HG03521 (cell line): ENCODE measurements around the gene SKIDA1.
A peak's percentile ranks its signal among the peaks of the same experiment; 100 is the strongest.

Experiments used
- ATAC-seq: cut with Tn5 transposase; IDR thresholded peaks from one replicate; pipeline ENCODE4 v1.9.1; 2021; ENCODE audit warnings: mild to moderate bottlenecking, moderate library complexity; ENCODE audit not compliant: unreplicated experiment

SKIDA1 gene

DNA sequence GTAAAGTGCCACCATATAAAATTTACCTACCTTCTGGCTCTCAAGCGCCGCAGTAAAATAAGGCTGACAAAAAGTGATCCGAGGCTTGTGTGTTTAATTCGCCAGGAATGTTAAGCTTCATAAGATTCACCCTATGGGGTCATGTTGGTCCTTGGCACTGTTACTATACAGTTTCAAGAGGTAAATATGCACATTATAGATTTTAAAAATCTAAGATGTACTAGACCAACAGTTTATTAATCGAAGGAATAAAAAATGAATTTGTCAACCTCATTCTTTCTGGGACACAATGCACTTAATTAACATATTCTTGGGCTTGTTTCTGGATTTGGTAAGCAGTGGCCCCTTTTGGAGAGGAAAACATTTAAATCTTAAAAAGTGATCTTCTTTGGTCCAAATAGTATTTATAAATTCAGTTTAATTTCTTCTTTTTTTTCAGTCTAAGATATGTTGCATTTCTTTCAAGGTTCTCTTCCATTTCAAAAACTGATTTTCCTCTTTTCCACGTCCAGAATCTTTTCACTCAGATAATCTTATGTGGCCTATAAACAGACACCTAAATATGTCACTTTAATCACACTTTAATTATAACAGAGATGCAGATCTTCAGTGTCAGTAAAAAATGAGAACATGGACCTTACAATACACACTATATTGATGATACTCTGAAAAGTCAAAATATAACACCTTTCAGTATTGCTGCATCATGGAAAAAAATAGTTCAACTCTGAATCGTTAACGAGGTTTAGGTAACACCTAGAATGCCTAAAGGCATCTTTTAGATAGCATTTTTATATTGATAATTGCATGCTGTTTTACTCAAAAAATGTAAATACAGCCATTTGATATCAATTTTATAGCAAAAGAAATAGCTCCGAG lies 3.8 kb upstream of the SKIDA1 start:
- ATAC-seq = no peak

DNA sequence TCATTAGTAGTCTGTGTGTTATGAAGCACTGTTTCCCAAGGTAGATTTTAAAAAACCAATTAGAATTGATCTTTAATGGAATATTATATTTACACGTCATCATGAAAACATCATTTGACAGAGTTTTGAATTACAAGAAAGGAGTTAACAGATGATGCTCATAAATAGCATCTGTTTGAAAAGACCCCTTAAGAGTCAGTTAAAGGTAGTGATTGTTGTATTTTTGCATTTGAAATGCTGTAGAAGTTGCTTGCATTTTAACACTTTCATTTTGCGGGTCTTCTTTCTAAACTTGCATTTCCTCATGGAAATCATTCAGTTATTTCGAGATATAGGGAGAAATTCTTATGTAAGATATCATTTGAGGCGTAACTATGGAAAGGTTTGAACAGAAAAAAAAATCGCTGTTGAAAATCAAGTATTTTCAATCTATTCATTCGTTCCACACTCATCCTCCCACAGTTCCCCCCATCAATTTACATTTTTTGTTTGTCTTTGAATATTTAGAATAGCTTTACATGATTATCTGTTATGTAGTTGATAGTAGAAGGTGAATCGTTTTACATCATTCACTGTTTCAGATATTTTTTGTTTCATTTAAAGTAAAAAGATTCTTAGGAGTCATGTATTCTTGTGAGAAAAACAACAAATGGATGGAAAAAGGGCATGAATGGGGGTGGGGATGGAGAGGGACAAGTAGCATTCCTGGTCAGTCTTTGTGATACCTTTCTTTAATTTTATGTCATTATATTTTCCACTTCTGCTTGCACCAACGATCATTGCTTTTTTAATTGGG lies 3.0 kb upstream of the SKIDA1 start:
- ATAC-seq = no peak

GRCh38 chr10:21527598-21528235 lies 2.2 kb upstream of the SKIDA1 start:
- ATAC-seq = no peak

DNA sequence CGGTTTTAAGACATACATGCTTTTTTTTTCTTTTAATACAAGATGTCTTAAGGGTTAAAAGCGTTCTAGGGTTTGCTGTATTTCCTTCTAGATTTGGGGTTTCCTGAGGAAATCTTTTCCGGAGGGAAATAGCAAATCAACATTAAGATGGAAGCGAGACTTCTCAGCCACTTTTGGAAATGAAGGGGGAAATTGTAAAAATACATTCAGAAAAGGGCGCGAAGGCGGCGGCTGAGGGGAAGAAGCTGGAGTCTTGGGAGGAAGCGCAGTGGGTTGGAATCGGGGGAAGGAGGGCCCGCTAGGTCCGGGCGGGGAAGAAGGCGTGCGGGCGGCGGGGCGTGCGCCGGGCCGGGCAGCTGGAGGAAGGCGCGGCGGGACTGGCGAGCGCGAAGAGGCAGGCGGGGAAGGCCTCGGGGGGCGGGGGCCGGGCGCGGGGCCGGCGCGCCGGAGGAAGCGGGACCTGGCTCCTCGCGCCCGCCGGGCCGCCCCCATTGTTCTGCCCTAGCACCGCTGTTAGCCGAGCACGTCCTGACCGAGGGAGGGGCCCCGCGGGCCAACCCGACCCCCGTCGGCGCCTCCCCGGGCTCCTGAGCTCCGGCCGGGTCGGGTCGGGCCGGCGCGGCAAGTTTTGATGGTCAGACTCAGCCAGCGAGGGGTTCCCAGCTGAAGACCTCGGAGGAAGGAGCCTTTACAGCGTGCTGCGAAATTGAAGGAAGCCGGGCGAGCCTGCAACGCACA lies 1.5 kb upstream of the SKIDA1 start:
- ATAC-seq = no peak

DNA sequence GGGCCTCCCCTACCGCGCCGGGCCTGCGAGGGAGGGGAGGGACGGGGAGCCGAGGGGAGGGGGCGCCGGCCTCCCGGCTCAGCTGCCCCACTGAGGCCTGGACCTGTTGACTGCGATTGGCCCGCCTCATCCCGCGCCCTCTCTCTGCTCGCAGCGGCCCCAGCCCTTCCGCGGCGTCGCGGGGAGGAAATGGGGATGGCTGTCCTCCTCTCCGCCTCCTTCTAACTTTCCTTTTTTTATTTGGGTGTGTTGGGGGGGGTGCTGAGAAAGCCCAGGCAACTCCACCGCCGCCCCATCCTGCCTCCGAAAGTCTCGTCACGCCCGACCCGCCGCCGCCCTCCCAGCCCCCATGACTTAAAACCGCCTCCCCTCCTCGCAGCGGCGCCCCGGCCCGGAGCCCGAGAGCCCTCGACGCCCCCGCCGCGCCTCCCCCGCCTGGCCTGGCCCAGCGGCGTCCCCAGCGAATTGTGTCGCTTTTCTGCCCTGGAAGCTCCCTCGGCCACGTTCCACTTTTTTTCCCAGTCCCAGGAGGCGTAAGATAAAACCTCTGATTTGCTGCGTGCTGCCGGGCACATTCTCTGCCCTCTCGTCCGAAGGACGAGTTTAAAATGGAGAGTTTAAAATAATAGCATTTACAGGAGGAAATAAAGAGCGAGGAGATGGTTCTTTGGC lies 842 bp upstream of the SKIDA1 start:
- peak; percentile 32 for ATAC-seq

DNA sequence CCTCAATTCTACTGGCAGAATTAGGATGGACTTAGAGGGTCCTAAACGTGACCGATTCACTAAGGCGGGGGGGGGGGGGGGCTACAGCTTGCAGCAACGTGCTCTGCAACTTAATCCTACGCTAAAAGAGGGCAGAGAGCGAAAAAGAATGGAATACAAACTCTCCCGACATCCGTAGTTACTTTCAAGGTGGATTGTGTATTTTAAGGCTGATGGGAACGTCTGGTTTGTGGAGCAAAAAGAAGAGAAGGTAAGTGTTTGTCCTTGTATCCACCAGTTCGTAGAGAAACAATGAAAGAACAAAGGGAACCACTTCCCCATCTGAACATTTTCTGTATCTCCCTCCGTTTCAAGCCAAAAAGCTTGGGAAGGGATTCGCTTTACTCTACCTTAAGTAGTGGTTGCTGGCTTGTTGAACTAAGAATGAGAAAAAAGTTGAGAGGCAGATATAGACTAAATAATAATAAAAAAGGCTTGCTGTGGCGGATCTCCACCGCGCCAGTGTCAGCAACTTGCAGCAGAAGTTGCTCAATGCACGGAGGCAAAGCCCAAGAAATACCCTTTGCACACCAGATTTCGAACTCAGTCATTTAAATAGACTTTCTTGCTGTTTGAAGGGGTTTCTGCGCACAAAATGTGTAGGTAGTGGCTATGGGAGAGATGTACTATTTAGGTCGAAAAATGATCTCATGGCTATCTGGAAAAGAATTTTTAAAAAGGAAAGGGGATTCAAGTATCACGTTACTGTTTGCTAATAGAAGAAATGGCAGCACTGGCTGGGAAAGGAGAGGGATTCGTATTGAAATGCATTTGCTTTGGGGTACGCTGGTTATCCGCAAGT lies 736 bp downstream of the SKIDA1 start:
- no peak for ATAC-seq

DNA sequence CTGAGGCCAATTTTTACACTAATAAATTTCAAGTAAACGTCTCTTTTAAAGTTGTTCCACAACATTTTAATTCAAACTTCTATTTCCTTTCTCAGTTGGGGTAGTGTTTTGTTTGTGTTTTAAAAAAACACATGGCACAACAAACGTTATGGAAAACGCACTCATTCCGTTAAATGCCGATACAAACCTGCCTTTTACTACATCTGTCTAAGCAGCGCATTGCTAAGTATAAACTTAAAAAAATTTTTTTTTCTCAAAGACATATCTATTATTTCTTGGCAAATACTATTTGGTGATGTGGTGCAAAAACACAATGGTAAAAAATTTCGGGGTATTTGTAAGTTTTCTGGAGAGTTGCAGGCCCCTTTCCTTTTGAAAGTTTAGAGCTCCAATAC lies 1.4 kb downstream of the SKIDA1 start:
- ATAC-seq = no peak

DNA sequence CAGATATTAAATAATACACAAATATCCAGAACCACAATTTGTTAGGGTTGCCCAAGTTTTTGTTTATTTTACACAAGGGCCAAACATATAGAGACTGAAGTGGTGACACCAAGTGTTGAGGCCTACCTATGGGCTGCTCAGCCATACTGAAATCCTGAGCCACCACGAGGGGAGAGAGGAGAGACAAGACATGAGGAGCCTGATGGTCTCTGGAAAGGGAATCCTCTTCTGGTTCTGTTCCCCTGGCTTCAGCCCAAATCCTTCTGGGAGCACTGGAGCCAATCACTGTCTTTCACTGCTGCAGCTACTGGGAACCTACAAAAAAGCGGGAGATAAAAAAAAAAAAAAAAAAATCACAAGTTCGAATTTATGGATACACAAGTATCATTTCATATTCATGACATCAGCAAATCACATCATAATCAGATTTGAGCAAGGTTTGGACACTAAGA lies 1.9 kb downstream of the SKIDA1 start:
- ATAC-seq = no peak

DNA sequence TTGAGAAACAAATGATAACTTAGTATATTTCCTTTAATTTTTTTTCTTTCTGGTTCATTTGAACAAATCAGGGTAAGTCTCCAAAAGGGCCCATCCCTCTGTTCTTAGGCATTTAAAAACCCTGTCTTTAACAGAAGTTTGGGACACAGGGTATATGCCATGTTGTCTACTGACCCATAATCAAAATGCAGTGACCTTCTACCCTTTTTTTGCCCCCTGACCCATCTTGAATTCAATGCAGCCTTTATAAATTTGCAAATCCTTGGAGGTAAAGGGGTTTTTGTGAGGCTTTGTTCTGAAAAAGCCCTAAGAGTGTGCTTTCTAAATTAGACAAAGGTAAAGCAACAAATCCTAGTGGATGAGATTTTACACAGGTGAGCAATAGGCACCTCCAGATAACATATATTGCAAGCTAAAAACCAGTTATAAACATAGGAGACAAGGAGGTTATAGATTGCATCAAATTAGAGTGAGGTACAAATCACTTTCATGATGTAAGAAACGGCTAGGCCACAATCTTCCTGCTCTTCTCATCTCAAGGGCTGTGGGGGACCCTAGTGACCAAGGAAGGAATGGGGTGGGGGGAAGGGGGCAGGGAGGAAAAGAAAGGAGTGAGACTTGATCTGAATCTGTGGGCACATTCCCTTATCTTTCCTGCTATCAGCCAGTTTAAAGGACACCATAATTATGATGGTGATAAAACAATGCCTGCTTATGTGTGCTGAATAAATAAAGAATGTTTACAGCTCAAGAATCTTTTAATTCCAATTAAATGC lies 2.7 kb downstream of the SKIDA1 start:
- ATAC-seq = no peak

GRCh38 chr10:21521751-21522533 lies 3.5 kb downstream of the SKIDA1 start:
- no peak for ATAC-seq

- ATAC-seq = no peak
Measured at GRCh38 chr10:21520949-21521348, 4.5 kb downstream of the SKIDA1 start.

- ATAC-seq = no peak
Measured at GRCh38 chr10:21520509-21520908, 5.0 kb downstream of the SKIDA1 start.

- no peak for ATAC-seq
Measured at GRCh38 chr10:21519941-21520436, 5.5 kb downstream of the SKIDA1 start.

DNA sequence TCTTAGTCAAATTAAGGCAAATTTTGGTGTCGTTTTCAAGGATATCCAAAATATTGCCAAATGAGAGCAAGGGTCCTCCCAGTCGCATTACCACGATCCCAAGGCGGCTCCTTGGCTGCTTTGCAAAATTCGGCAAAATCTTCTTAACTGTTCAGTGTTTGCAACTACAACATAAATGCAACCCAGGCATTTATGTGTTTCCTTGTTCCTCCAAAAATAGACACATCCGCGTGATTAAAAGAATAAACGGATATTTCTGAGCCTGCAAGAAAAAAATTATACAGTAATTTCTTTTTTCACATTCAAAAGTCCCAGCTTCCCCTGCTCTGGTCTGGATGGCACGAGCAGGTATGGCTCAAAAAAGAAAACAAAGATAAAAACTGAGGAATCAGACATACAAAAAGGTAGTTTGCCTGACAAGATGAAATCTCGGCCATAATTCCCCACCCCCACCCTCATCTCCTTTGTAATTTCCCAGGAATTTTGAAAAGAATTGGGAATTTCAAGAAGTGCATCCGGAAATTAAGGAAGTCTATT lies 6.0 kb downstream of the SKIDA1 start:
- ATAC-seq = no peak

- ATAC-seq = no peak
Measured at GRCh38 chr10:21518641-21519396, 6.7 kb downstream of the SKIDA1 start.

DNA sequence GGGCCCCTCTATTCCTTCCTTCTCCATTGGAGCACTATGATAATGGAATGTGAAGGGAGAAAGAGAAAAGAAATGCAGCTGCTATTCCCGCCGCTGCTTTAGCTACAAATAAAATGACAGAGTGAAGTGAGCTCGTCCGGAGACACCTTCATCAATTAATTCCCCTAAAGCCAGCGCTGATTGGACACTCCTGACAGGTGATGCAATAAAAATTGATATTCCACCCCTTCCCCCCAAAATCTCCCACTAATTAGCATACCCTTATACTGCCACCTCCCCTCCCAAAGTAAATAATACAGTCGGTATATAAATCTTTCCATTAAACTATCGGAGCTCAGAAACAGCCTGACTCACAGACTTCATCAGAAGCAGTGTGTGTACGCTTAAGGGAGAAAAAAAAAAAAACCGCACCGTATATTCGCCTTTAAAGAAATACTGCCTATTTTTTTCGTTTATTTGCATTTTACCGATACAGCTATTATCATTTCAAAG lies 7.3 kb downstream of the SKIDA1 start:
- no peak for ATAC-seq
